Stimulated activated CD4-positive, alpha-beta T cell treated with anti-CD3 and anti-CD28 coated beads, Interleukin-4, amount 100 ng/mL, for 1 hour (primary cell): Measurements from ENCODE around the gene ANTXR2.

Experiments used
- DNase-seq: peaks from one replicate; pipeline ENCODE4 v3.0.0-alpha.2; 2020

Gene ANTXR2

GRCh38 chr4:79854856-79855502, 218.1 kb downstream of the ANTXR2 start:
- DNase-seq: no peak

DNA sequence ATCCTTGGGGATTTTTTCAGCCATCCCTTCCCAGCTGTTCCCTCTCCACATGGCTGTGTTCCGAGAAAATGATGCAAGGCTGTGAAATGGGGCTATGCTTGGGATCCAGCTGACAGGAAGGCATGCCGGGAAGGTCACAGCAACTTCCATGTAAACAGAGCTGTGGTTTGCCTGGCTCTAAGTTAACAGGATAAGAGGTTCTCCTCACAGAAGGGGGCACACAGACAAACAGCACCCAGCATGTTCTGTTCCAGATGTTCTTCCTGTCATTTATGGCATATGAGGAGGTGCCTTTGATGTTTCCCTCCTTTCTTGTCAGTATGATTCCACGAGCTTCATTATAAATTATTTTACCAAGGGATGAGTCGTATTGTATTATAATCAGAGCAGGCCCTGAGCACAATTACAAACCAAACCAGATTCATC, 220.7 kb downstream of the ANTXR2 start:
- DNase-seq: no peak

GRCh38 chr4:79851625-79852304, 221.3 kb downstream of the ANTXR2 start:
- no peak for DNase-seq
